Neural cell (in vitro differentiated cells): Measurements from ENCODE around the gene DMKN. TPM values are rescaled to one million over a fixed set of nuclear protein-coding genes. Genes with fewer than 3 reads are reported as not detected.

Experiments used
- H2AFZ ChIP-seq: fragments of 200-600, 300-800 bp; sonication (generic), shearing (Covaris generic); 2 replicates; pipeline ENCODE4 v1.6.0; 2014; ENCODE audit warnings: low read depth, mild to moderate bottlenecking, antibody characterized with exemption, low read length, moderate library complexity
- H3F3A ChIP-seq: fragments of 200-600 bp; shearing (Covaris generic); 2 replicates; pipeline ENCODE4 v1.6.1; 2016; ENCODE audit warnings: mild to moderate bottlenecking, moderate library complexity, mixed read lengths, antibody characterized with exemption, low read length; ENCODE audit not compliant: insufficient read depth, poor library complexity, severe bottlenecking
- H3K27ac ChIP-seq: fragments of 200-600, 300-800 bp; sonication (generic), shearing (Covaris generic); 2 replicates; pipeline ENCODE4 v1.5.1; 2014; ENCODE audit warnings: mild to moderate bottlenecking, low read length, moderate library complexity
- H3K27me3 ChIP-seq: fragments of 300-800, 200-600 bp; sonication (generic), shearing (Covaris generic); 2 replicates; pipeline ENCODE4 v1.6.0; 2014; ENCODE audit warnings: mild to moderate bottlenecking, low read depth, low read length, moderate library complexity; ENCODE audit not compliant: insufficient read depth
- H3K36me3 ChIP-seq: fragments of 300-800, 200-600 bp; sonication (generic), shearing (Covaris generic); 2 replicates; pipeline ENCODE4 v1.5.1; 2014; ENCODE audit warnings: mild to moderate bottlenecking, antibody characterized with exemption, low read length, moderate library complexity; ENCODE audit not compliant: insufficient read depth
- H3K4me2 ChIP-seq: fragments of 300-800, 200-600 bp; sonication (generic), shearing (Covaris generic); 2 replicates; pipeline ENCODE4 v1.6.0; 2014; ENCODE audit warnings: mild to moderate bottlenecking, low read length
- H3K4me3 ChIP-seq: fragments of 300-800, 200-600 bp; sonication (generic), shearing (Covaris generic); 2 replicates; pipeline ENCODE4 v1.5.1; 2014; ENCODE audit warnings: mild to moderate bottlenecking, low read length, moderate library complexity
- H3K79me2 ChIP-seq: fragments of 200-600 bp; shearing (Covaris generic); replicated peaks from 2 replicates; pipeline ENCODE4 v1.6.0; 2014; ENCODE audit warnings: mild to moderate bottlenecking, low read length, moderate library complexity; ENCODE audit not compliant: insufficient read depth
- H3K9ac ChIP-seq: fragments of 300-800, 200-600 bp; sonication (generic), shearing (Covaris generic); 2 replicates; pipeline ENCODE4 v1.6.1; 2016; ENCODE audit warnings: mild to moderate bottlenecking, low read length, mixed read lengths
- H3K9me2 ChIP-seq: fragments of 200-600 bp; shearing (Covaris generic); 2 replicates; pipeline ENCODE4 v1.6.1; 2016; ENCODE audit warnings: mild to moderate bottlenecking, low read length, mixed read lengths; ENCODE audit not compliant: insufficient read depth
- H3K9me3 ChIP-seq: fragments of 200-600, 300-800 bp; sonication (generic), shearing (Covaris generic); 2 replicates; pipeline ENCODE4 v1.6.1; 2016; ENCODE audit warnings: mild to moderate bottlenecking, mixed run types, low read length, moderate library complexity, mixed read lengths
- H4K20me1 ChIP-seq: fragments of 200-600 bp; shearing (Covaris generic); 2 replicates; pipeline ENCODE4 v1.6.1; 2016; ENCODE audit warnings: mild to moderate bottlenecking, mixed run types; ENCODE audit not compliant: insufficient read depth
- EP300 ChIP-seq: fragments of 450-650 bp; conservative IDR thresholded peaks from 2 replicates; pipeline ENCODE4 v1.6.1; 2014; ENCODE audit warnings: antibody characterized with exemption, mild to moderate bottlenecking, moderate library complexity; ENCODE audit not compliant: poor library complexity, severe bottlenecking
- EZH2 ChIP-seq: fragments of 200-600, 300-800 bp; shearing (Covaris generic), sonication (generic); IDR thresholded peaks from 2 replicates; pipeline ENCODE4 v1.6.1; 2014; ENCODE audit warnings: antibody characterized with exemption, low read length, borderline replicate concordance, mild to moderate bottlenecking; ENCODE audit not compliant: insufficient read depth, poor library complexity, severe bottlenecking
- MXI1 ChIP-seq: fragments of 450-650 bp; conservative IDR thresholded peaks from 2 replicates; pipeline ENCODE4 v1.6.1; 2014; ENCODE audit warnings: antibody characterized with exemption, mild to moderate bottlenecking; ENCODE audit not compliant: poor library complexity, severe bottlenecking
- POLR2AphosphoS5 ChIP-seq: IDR thresholded peaks from 2 replicates; pipeline ENCODE4 v1.6.1; 2012
- RAD21 ChIP-seq: fragments of 450-650 bp; conservative IDR thresholded peaks from 2 replicates; pipeline ENCODE4 v1.6.1; 2014; ENCODE audit warnings: antibody characterized with exemption, mild to moderate bottlenecking, moderate library complexity
- TAF1 ChIP-seq: IDR thresholded peaks from 2 replicates; pipeline ENCODE4 v1.6.1; 2012; ENCODE audit warnings: low read depth
- polyA plus RNA-seq: library from polyadenylated mRNA; depleted of rRNA; stranded (reverse); fragments of >200 nt; gene quantifications from 2 replicates; pipeline ENCODE4 v1.2.3, GENCODE V29; 2014
- TF ChIP-seq, protein P1 (sequence below): fragments of 450-650 bp; IDR thresholded peaks from 2 replicates; pipeline ENCODE4 v1.5.1; 2014; ENCODE audit warnings: antibody characterized with exemption, mild to moderate bottlenecking, moderate library complexity; ENCODE audit not compliant: poor library complexity, severe bottlenecking
- TF ChIP-seq, protein P2 (sequence below): IDR thresholded peaks from 2 replicates; pipeline ENCODE4 v1.6.1; 2012; ENCODE audit warnings: borderline replicate concordance

The DMKN gene
- polyA plus RNA-seq, 1 donor from 2014 or later, result not detected

DNA sequence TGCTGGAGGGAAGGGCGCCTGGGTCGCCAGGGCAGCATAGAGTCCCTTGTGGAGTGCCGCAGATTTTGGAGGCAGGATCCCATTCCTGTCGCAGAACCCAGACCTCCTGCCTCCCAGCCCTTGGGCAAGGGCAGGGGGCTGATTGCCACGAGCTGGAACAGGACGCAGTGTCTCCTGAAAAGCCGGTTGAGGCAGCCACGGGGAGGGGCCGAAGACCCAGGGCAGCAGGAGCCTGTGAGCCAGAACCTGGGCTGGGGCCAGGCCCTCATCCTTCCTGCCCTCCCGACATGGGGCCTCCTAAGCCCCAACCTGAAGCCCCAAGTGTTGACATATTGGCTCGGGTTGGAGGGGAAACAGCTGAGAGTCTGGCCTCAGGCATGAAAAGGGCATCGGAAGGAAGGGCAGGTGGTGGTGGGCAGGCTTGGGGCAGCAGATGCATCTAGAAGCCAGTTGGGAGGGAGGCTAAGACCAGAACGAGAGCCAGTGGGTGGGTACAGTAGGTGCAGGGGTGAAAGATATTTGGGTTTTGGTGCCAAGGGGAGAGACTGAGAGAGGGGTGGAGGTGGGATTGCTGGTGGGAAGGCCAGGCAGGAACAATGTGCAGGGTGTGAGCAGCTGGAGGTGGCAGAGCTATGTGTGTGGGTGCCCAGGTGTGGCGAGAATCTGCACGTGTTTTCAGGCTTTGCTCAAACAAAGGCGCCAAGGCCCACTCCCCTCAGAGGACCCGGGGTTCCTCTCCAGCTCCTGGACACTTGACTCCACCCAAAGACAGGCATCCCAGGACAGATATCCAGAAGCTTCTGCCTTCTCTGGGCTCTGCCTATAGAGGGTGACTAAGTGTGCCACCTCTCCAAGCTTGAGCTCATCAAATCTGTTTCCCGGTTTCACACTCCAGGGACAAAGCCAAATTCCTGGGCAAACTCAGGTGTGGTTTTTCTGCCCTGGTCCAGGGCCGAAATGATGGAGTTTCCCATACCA is 16.1 kb upstream of the DMKN start:
- no peak overlapping the region for H3K9ac ChIP-seq
- H3K27me3 ChIP-seq, result no peaks in the 10 kb centered on the region
- H3K4me2 ChIP-seq, result no peak overlapping the region
- H3K4me3 ChIP-seq, result no peak overlapping the region
- H3K36me3 ChIP-seq, result no peaks in the 10 kb centered on the region
- no peaks in the 10 kb centered on the region for H3F3A ChIP-seq
- no peak overlapping the region for H3K27ac ChIP-seq
- no peaks in the 10 kb centered on the region for H3K9me2 ChIP-seq
- no peak overlapping the region for H2AFZ ChIP-seq
- TF ChIP-seq POLR2AphosphoS5 (no peak), EP300 (no peak), EZH2 (no peak), TAF1 (no peak), RAD21 (no peak)
- TF ChIP-seq, protein P1, sequence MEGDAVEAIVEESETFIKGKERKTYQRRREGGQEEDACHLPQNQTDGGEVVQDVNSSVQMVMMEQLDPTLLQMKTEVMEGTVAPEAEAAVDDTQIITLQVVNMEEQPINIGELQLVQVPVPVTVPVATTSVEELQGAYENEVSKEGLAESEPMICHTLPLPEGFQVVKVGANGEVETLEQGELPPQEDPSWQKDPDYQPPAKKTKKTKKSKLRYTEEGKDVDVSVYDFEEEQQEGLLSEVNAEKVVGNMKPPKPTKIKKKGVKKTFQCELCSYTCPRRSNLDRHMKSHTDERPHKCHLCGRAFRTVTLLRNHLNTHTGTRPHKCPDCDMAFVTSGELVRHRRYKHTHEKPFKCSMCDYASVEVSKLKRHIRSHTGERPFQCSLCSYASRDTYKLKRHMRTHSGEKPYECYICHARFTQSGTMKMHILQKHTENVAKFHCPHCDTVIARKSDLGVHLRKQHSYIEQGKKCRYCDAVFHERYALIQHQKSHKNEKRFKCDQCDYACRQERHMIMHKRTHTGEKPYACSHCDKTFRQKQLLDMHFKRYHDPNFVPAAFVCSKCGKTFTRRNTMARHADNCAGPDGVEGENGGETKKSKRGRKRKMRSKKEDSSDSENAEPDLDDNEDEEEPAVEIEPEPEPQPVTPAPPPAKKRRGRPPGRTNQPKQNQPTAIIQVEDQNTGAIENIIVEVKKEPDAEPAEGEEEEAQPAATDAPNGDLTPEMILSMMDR, result no peak
- TF ChIP-seq, protein P2, sequence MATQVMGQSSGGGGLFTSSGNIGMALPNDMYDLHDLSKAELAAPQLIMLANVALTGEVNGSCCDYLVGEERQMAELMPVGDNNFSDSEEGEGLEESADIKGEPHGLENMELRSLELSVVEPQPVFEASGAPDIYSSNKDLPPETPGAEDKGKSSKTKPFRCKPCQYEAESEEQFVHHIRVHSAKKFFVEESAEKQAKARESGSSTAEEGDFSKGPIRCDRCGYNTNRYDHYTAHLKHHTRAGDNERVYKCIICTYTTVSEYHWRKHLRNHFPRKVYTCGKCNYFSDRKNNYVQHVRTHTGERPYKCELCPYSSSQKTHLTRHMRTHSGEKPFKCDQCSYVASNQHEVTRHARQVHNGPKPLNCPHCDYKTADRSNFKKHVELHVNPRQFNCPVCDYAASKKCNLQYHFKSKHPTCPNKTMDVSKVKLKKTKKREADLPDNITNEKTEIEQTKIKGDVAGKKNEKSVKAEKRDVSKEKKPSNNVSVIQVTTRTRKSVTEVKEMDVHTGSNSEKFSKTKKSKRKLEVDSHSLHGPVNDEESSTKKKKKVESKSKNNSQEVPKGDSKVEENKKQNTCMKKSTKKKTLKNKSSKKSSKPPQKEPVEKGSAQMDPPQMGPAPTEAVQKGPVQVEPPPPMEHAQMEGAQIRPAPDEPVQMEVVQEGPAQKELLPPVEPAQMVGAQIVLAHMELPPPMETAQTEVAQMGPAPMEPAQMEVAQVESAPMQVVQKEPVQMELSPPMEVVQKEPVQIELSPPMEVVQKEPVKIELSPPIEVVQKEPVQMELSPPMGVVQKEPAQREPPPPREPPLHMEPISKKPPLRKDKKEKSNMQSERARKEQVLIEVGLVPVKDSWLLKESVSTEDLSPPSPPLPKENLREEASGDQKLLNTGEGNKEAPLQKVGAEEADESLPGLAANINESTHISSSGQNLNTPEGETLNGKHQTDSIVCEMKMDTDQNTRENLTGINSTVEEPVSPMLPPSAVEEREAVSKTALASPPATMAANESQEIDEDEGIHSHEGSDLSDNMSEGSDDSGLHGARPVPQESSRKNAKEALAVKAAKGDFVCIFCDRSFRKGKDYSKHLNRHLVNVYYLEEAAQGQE, result no peak
- no peaks in the 10 kb centered on the region for H3K9me3 ChIP-seq
- no peaks in the 10 kb centered on the region for H3K79me2 ChIP-seq
- no peaks in the 10 kb centered on the region for H4K20me1 ChIP-seq

- no peaks in the 10 kb centered on the region for H3K27me3 ChIP-seq
- no peaks in the 10 kb centered on the region for H3K79me2 ChIP-seq
- no peak within 1 kb of the TSS for H3K4me3 ChIP-seq
- H2AFZ ChIP-seq, result no peak within 1 kb of the TSS
- H4K20me1 ChIP-seq, result no peaks in the 10 kb centered on the region
- no peak within 1 kb of the TSS for H3K9ac ChIP-seq
- TF ChIP-seq MXI1, result no peak
- H3K36me3 ChIP-seq, result no peaks in the 10 kb centered on the region
- no peaks in the 10 kb centered on the region for H3K9me3 ChIP-seq
- H3K27ac ChIP-seq, result no peak within 1 kb of the TSS
- no peaks in the 10 kb centered on the region for H3K9me2 ChIP-seq
- no peak within 1 kb of the TSS for H3K4me2 ChIP-seq
- no peaks in the 10 kb centered on the region for H3F3A ChIP-seq
Observed at GRCh38 chr19:35528218-35529038, 15.0 kb upstream of the DMKN start, which contains the start of gene SBSN. SBSN (minus strand) TSS chr19:35528311; CDS start chr19:35528281, 30 bp downstream.
